ENCODE data around the gene SEMA4D.

SEMA4D gene, protein sequence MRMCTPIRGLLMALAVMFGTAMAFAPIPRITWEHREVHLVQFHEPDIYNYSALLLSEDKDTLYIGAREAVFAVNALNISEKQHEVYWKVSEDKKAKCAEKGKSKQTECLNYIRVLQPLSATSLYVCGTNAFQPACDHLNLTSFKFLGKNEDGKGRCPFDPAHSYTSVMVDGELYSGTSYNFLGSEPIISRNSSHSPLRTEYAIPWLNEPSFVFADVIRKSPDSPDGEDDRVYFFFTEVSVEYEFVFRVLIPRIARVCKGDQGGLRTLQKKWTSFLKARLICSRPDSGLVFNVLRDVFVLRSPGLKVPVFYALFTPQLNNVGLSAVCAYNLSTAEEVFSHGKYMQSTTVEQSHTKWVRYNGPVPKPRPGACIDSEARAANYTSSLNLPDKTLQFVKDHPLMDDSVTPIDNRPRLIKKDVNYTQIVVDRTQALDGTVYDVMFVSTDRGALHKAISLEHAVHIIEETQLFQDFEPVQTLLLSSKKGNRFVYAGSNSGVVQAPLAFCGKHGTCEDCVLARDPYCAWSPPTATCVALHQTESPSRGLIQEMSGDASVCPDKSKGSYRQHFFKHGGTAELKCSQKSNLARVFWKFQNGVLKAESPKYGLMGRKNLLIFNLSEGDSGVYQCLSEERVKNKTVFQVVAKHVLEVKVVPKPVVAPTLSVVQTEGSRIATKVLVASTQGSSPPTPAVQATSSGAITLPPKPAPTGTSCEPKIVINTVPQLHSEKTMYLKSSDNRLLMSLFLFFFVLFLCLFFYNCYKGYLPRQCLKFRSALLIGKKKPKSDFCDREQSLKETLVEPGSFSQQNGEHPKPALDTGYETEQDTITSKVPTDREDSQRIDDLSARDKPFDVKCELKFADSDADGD

DNA sequence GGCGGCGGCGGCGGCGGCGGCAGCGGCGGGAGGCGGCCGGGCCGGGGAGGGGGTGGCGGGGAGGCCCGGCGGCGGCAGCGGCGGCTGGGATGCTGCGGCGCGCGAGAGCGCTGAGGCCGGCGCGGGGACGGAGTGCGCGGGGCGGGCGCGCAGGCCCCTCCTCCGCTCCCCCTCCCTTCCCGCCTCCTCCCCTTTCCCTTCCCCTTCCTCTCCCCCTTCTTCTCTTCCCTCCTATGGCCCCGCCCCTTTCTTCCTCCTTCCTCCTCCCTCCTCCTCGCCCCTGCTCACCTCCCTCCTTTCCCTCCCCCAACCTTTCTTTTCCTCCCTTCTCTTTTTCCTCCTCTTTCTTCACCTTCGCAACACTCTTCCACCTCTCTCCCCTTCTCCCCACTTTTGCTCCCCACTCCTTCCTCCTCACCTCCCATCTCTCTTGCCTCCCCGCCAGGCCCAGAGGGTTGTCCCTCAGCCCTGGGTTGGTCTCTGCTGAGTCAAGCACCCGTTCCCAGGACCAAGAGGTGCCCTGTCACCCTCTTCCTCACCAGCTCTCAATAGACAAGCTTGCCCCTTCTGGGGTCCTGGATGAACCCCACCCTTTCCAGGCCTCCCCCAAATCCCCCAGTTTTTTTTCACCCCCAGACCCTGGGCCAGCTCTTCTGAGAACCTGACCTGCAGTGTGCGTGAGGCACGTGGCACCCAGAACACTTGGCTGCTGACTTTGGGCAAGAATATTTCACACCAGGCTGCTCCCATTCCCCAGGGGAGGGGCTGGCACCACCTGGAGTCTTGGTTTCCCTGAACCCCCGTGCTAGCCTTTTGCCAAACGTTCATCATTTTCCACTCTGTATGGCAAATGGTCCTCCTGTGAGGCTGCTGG is at the start of gene SEMA4D:
Gene SEMA4D, minus strand, starts transcription at position 136 of the 874 bp plus-strand sequence. CDS start 92,657 bp downstream, outside the sequence.
- Mint-ChIP-seq H3K36me3 (ENCODE audit: low read depth) (peaks cover 22% of the 10 kb centered on the region), H3K4me1 (ENCODE audit: low read depth) (peaks cover 81% of the 10 kb centered on the region), H3K27me3 (ENCODE audit: low read depth) (no peaks in the 10 kb centered on the region), H3K4me3 (peak within 1 kb of the TSS; percentile 99), H3K27ac (peak within 1 kb of the TSS; percentile 96), H3K9me3 (no peaks in the 10 kb centered on the region)

DNA sequence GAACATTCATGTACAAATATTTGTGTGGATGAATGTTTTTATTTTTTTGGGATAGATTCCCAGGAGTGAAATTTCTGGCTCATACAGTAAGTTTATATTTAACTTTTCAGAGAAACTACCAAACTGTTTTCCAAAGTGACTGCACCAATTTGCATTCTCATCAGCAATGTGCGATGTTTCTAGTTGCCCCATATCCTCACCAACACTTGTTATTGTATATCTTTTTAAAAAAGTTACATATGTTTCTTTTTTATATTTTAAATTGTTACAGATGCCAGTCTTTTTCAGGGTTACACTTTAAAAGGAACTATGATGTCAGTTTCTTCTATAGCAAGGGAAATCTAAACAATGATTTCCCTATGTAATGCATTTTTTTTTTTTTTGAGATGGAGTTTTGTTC is 49.1 kb upstream of the SEMA4D start:
- Mint-ChIP-seq H3K27ac (no peak overlapping the region), H3K4me1 (ENCODE audit: low read depth) (peaks cover 33% of the 10 kb centered on the region)

GRCh38 chr9:89544279-89544661 is 46.4 kb upstream of the SEMA4D start:
- H3K9me3 Mint-ChIP-seq, result peaks cover 18% of the 10 kb centered on the region
- H3K4me1 Mint-ChIP-seq (ENCODE audit: low read depth), result peaks cover 31% of the 10 kb centered on the region
- H3K4me3 Mint-ChIP-seq, result no peak overlapping the region
- peaks cover 14% of the 10 kb centered on the region for H3K36me3 Mint-ChIP-seq (ENCODE audit: low read depth)
- no peak overlapping the region for H3K27ac Mint-ChIP-seq
- H3K27me3 Mint-ChIP-seq (ENCODE audit: low read depth), result no peaks in the 10 kb centered on the region

More for the DNA sequence above, 49.1 kb upstream of the SEMA4D start:
- Mint-ChIP-seq H3K4me3 (no peak overlapping the region), H3K9me3 (peaks cover 18% of the 10 kb centered on the region), H3K36me3 (ENCODE audit: low read depth) (peaks cover 14% of the 10 kb centered on the region), H3K27me3 (ENCODE audit: low read depth) (peaks cover 6% of the 10 kb centered on the region)

GRCh38 chr9:89543621-89544278 is 45.8 kb upstream of the SEMA4D start:
- Mint-ChIP-seq H3K9me3 (peaks cover 18% of the 10 kb centered on the region), H3K4me1 (ENCODE audit: low read depth) (peaks cover 28% of the 10 kb centered on the region), H3K36me3 (ENCODE audit: low read depth) (peaks cover 14% of the 10 kb centered on the region), H3K4me3 (no peak overlapping the region), H3K27me3 (ENCODE audit: low read depth) (no peaks in the 10 kb centered on the region), H3K27ac (no peak overlapping the region)

DNA sequence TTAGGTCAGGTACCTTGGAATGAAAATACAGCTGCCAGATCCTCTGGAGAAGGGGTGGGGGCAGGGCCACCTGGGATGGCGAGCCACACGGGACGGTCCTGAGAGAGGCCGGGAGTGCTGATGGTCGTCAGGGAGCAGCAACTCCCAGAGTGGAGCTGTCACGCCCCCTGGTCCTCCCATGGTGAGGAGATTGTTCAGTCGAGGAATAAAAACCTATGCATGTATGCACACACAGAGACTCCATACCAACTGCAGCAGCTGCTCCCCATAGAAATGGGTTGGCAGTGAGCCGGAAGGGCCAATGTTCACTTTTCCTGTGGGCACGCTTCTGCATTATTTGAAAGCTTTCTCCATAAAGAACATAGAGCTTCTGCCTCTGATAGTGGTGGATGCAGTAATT is 45.2 kb upstream of the SEMA4D start:
- Mint-ChIP-seq H3K4me3 (no peak overlapping the region), H3K27me3 (ENCODE audit: low read depth) (no peaks in the 10 kb centered on the region), H3K27ac (no peak overlapping the region), H3K4me1 (ENCODE audit: low read depth) (peaks cover 27% of the 10 kb centered on the region), H3K9me3 (peaks cover 18% of the 10 kb centered on the region), H3K36me3 (ENCODE audit: low read depth) (peaks cover 14% of the 10 kb centered on the region)

DNA sequence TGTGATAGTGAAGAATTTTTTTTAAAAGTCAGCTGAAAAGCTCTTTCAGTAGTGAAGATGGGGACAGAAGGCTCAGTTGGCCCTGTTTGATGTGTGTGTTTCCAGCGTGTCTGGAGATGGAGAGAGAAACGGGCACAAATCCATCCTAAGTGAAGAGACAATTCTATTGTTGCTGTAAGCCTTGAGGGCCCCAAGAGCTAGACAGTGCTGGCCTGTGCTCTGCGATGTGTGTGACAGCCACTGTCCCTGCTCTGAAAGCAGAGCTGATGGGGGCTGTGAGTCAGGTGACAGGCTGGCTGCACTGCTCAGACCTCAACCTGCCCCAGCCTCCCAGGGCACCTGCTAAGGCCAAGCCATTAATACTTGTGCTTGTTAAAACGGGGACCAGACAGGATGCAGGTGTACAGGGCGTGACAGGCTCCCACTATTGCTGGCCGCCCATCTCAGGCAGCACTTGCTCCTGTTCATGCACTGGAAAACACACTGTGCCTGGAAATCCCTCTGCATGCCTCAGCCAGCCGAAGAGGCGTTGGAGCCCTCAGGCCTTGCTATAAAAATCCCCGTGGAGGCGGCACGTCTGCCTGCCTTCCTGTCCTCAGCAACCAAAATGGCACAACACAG is 44.6 kb upstream of the SEMA4D start:
- peaks cover 14% of the 10 kb centered on the region for H3K36me3 Mint-ChIP-seq (ENCODE audit: low read depth)
- no peaks in the 10 kb centered on the region for H3K27me3 Mint-ChIP-seq (ENCODE audit: low read depth)
- H3K9me3 Mint-ChIP-seq, result peaks cover 18% of the 10 kb centered on the region
- H3K4me3 Mint-ChIP-seq, result no peak overlapping the region
- no peak overlapping the region for H3K27ac Mint-ChIP-seq
- H3K4me1 Mint-ChIP-seq (ENCODE audit: low read depth), result peaks cover 31% of the 10 kb centered on the region

- Mint-ChIP-seq H3K4me3 (no peak overlapping the region), H3K4me1 (ENCODE audit: low read depth) (peaks cover 38% of the 10 kb centered on the region), H3K27ac (no peak overlapping the region)
These were observed 43.9 kb upstream of the SEMA4D start for GRCh38 chr9:89541798-89542197.

GRCh38 chr9:89539374-89539773 is 41.5 kb upstream of the SEMA4D start:
- Mint-ChIP-seq H3K27me3 (ENCODE audit: low read depth) (no peaks in the 10 kb centered on the region), H3K4me1 (ENCODE audit: low read depth) (peaks cover 53% of the 10 kb centered on the region), H3K27ac (peak overlapping the region; percentile 65), H3K36me3 (ENCODE audit: low read depth) (peaks cover 3% of the 10 kb centered on the region), H3K4me3 (no peak overlapping the region), H3K9me3 (no peaks in the 10 kb centered on the region)

More at GRCh38 chr9:89541798-89542197, 43.9 kb upstream of the SEMA4D start:
- H3K36me3 Mint-ChIP-seq (ENCODE audit: low read depth), result peaks cover 14% of the 10 kb centered on the region
- peaks cover 18% of the 10 kb centered on the region for H3K9me3 Mint-ChIP-seq
- H3K27me3 Mint-ChIP-seq (ENCODE audit: low read depth), result no peaks in the 10 kb centered on the region

- H3K4me3 Mint-ChIP-seq, result no peak overlapping the region
- H3K4me1 Mint-ChIP-seq (ENCODE audit: low read depth), result peaks cover 57% of the 10 kb centered on the region
- no peaks in the 10 kb centered on the region for H3K27me3 Mint-ChIP-seq (ENCODE audit: low read depth)
- H3K27ac Mint-ChIP-seq, result peak overlapping the region; percentile 69
- no peaks in the 10 kb centered on the region for H3K9me3 Mint-ChIP-seq
- H3K36me3 Mint-ChIP-seq (ENCODE audit: low read depth), result peaks cover 3% of the 10 kb centered on the region
These were observed 41.0 kb upstream of the SEMA4D start for GRCh38 chr9:89538871-89539270.

GRCh38 chr9:89537166-89537565 is 39.3 kb upstream of the SEMA4D start:
- Mint-ChIP-seq H3K4me1 (ENCODE audit: low read depth) (peaks cover 68% of the 10 kb centered on the region), H3K27ac (peak overlapping the region; percentile 95), H3K27me3 (ENCODE audit: low read depth) (no peaks in the 10 kb centered on the region), H3K9me3 (no peaks in the 10 kb centered on the region), H3K36me3 (ENCODE audit: low read depth) (peaks cover 3% of the 10 kb centered on the region), H3K4me3 (peak overlapping the region; percentile 60)

DNA sequence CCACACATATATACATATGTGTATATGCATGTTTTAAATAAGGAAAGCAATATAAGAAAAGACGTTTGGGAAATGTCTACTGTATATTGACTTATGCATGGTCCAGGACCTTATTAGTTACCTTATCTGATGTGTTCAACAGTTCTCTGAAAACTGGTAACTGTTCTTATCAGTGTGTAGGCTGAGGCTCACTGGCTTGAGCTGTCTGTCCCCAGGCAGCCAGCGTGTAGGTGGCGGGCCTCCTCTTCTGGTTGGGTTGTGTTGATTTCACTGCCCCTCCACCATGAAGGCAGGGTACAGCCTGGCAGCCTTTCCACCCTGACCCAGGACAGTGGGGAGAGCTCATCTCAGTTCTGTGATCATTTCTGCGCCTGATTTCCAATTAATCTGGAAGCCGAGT is 38.7 kb upstream of the SEMA4D start:
- H3K9me3 Mint-ChIP-seq, result no peaks in the 10 kb centered on the region
- H3K36me3 Mint-ChIP-seq (ENCODE audit: low read depth), result peaks cover 3% of the 10 kb centered on the region
- peak overlapping the region; percentile 95 for H3K27ac Mint-ChIP-seq
- peak overlapping the region; percentile 60 for H3K4me3 Mint-ChIP-seq
- no peaks in the 10 kb centered on the region for H3K27me3 Mint-ChIP-seq (ENCODE audit: low read depth)
- H3K4me1 Mint-ChIP-seq (ENCODE audit: low read depth), result peaks cover 71% of the 10 kb centered on the region

DNA sequence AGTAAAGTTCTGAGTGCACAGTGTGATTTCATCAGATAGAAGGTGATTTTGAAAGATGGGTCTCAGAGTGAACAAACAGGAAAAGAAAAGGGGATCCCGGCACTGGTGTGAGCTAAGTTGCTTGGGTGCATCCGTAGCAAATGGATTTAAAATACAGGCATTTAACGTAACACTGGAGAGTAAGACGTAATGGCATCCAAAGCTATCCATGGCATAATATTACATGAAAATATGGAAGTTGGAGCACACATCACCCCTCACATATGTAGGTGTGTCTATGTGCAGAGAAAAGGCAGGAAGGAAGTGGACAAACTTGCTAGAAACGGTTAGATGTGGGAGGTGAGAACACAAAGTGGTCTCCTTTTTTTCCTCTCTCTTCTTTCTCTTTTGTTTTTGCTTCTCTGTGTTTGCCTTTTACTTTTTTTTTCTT is 38.2 kb upstream of the SEMA4D start:
- peaks cover 3% of the 10 kb centered on the region for H3K36me3 Mint-ChIP-seq (ENCODE audit: low read depth)
- H3K27ac Mint-ChIP-seq, result peak overlapping the region; percentile 95
- peak overlapping the region; percentile 74 for H3K4me3 Mint-ChIP-seq
- no peaks in the 10 kb centered on the region for H3K9me3 Mint-ChIP-seq
- H3K27me3 Mint-ChIP-seq (ENCODE audit: low read depth), result no peaks in the 10 kb centered on the region
- H3K4me1 Mint-ChIP-seq (ENCODE audit: low read depth), result peaks cover 73% of the 10 kb centered on the region

GRCh38 chr9:89535461-89535860 is 37.5 kb upstream of the SEMA4D start:
- H3K36me3 Mint-ChIP-seq (ENCODE audit: low read depth), result peaks cover 5% of the 10 kb centered on the region
- H3K9me3 Mint-ChIP-seq, result no peaks in the 10 kb centered on the region
- H3K4me1 Mint-ChIP-seq (ENCODE audit: low read depth), result peaks cover 79% of the 10 kb centered on the region
- H3K4me3 Mint-ChIP-seq, result peak overlapping the region; percentile 74
- H3K27me3 Mint-ChIP-seq (ENCODE audit: low read depth), result no peaks in the 10 kb centered on the region
- H3K27ac Mint-ChIP-seq, result peak overlapping the region; percentile 95

Data from T-helper 1 cell treated with Interleukin-12 subunit alpha and Interleukin-12 subunit beta and Interleukin-4 antibody, amounts not matched to agents 30 μg/mL and 1 μg/mL, for 36 hours (primary cell).